K562 (cell line): ENCODE measurements around the gene KLHDC7B. TPM values are rescaled to one million over a fixed set of nuclear protein-coding genes. Genes with fewer than 3 reads are reported as not detected.

Source experiments
- ATAC-seq: fragments of 200-7000 bp; cut with Tn5 transposase; 3 replicates; pipeline ENCODE4 v1.9.1; 2020; ENCODE audit warnings: moderate library complexity
- BruUV-seq: library from RNA; stranded (reverse); fragments of 400-500 nt; replicated peaks from 2 replicates; lab custom pipeline; 2021; lab: Mats Ljungman, UMichigan
- CTCF ChIA-PET: fragments of 300-600 bp; formaldehyde crosslinking; extraction: SDS; loops from one replicate; lab custom pipeline; 2021; ENCODE audit warnings: low intra/inter-chr PET ratio; lab: Yijun Ruan, JAX
- POLR2A ChIA-PET: fragments of 300-600, 350-650 bp; sonication (Branson Sonifier 250); formaldehyde crosslinking; extraction: SDS; loops from one replicate; lab custom pipeline; 2021; ENCODE audit warnings: antibody characterized with exemption, inconsistent platforms; lab: Yijun Ruan, JAX
- DNase-seq, 4 experiments: peaks; one replicate each; pipeline versions ENCODE4 v3.0.0 to v3.0.0-alpha.2; 2011 to 2018; ENCODE audit warnings: low spot score in 3 of 4, mixed read lengths in 3 of 4; ENCODE audit errors: extremely low read depth in 1 of 4
- FAIRE-seq: peaks from 2 replicates; lab custom pipeline; 2011; peaks lifted over from hg19 to GRCh38; lab: Jason Lieb, UNC
- H2AFZ ChIP-seq: 2 replicates; pipeline ENCODE4 v1.6.0; 2011; ENCODE audit warnings: low read depth, low read length, control low read depth, inconsistent platforms
- H3K27ac ChIP-seq: fragments of 200-600 bp; 3 replicates; pipeline ENCODE4 v1.8.0; 2011; ENCODE audit warnings: low read depth, mild to moderate bottlenecking, control low read depth, inconsistent platforms, low read length, moderate library complexity, mixed read lengths; ENCODE audit errors: extremely low read depth
- H3K27me3 ChIP-seq, 2 experiments: fragments of 300-600 bp in 1 of 2; 2 replicates in 1 of 2; 3 replicates in 1 of 2; pipeline versions ENCODE4 v1.6.0 to v1.8.0; 2011; ENCODE audit warnings: inconsistent platforms in 2 of 2, low read length in 2 of 2, mild to moderate bottlenecking in 1 of 2, mixed read lengths in 1 of 2, moderate library complexity in 1 of 2; ENCODE audit not compliant: control insufficient read depth in 2 of 2, insufficient read depth in 2 of 2
- H3K36me3 ChIP-seq: fragments of 300-600 bp; 3 replicates; pipeline ENCODE4 v1.8.0; 2011; ENCODE audit warnings: mild to moderate bottlenecking, low read length, inconsistent platforms; ENCODE audit not compliant: control insufficient read depth, insufficient read depth
- H3K4me1 ChIP-seq, 2 experiments: fragments of 200-600 bp in 1 of 2; replicated peaks in 1 of 2; 2 replicates in 1 of 2; 3 replicates in 1 of 2; pipeline versions ENCODE4 v1.5.1 to v1.8.0; 2011; ENCODE audit warnings: inconsistent platforms in 2 of 2, low read length in 2 of 2, mild to moderate bottlenecking in 1 of 2, mixed read lengths in 1 of 2, moderate library complexity in 1 of 2; ENCODE audit not compliant: control insufficient read depth in 2 of 2, insufficient read depth in 2 of 2
- H3K4me2 ChIP-seq: 2 replicates; pipeline ENCODE4 v1.6.1; 2011; ENCODE audit warnings: low read length, control low read depth, inconsistent platforms, mixed read lengths; ENCODE audit not compliant: insufficient read depth
- H3K4me3 ChIP-seq: fragments of 200-600 bp; sonication (generic), shearing (Covaris generic); 2 replicates; pipeline ENCODE4 v1.5.1; 2016; ENCODE audit warnings: control low read depth, inconsistent platforms
- H3K79me2 ChIP-seq: fragments of 200-600 bp; 3 replicates; pipeline ENCODE4 v1.8.0; 2011; ENCODE audit warnings: low read length, inconsistent platforms; ENCODE audit not compliant: control insufficient read depth, insufficient read depth
- H3K9ac ChIP-seq, 2 experiments: 2 replicates each; pipeline versions ENCODE4 v1.6.0 to v1.6.1; 2011; ENCODE audit warnings: low read depth in 2 of 2, low read length in 2 of 2, control low read depth in 1 of 2, inconsistent platforms in 1 of 2, mild to moderate bottlenecking in 1 of 2, mixed read lengths in 1 of 2; ENCODE audit not compliant: insufficient read depth in 1 of 2
- H3K9me1 ChIP-seq: one replicate; pipeline ENCODE4 v1.6.0; 2011; ENCODE audit warnings: inconsistent platforms, mild to moderate bottlenecking, low read length, moderate library complexity; ENCODE audit not compliant: control insufficient read depth, insufficient read depth
- H3K9me3 ChIP-seq: replicated peaks from 2 replicates; pipeline ENCODE4 v1.5.1; 2011; ENCODE audit warnings: low read depth, low read length, inconsistent platforms; ENCODE audit not compliant: control insufficient read depth, insufficient read depth
- H4K20me1 ChIP-seq: replicated peaks from 2 replicates; pipeline ENCODE4 v1.6.1; 2011; ENCODE audit warnings: low read length, inconsistent platforms, mixed read lengths; ENCODE audit not compliant: control insufficient read depth, insufficient read depth
- TBP ChIP-seq: optimal IDR thresholded peaks from 2 replicates; pipeline ENCODE3; 2011; ENCODE audit warnings: low read depth, low read length, improper control_type of control experiment
- whole genome bisulfite sequencing: fragments of 100-300 bp; shearing (Covaris generic); methylation state at CpG from one replicate; pipeline ENCODE4 v1.1.6; 2016; ENCODE audit warnings: low coverage, mixed read lengths; ENCODE audit not compliant: insufficient coverage; ENCODE audit errors: missing lambda C conversion rate; 5-methylcytosine and 5-hydroxymethylcytosine counted together
- in situ Hi-C: fragments of 300-500 bp; cut with MboI; formaldehyde crosslinking; loops from 4 replicates; pipeline ENCODE4 v1.15.0; 2018; ENCODE audit warnings: inconsistent platforms, mixed read lengths
- intact Hi-C: fragments of 100-400 bp; cut with micrococcal nuclease; formaldehyde crosslinking; loops from 2 replicates; pipeline ENCODE4 v1.14.2; 2022
- polyA plus RNA-seq, 8 experiments: library from polyadenylated mRNA; depleted of rRNA in 4 of 8; stranded (reverse) in 5 of 8; unstranded in 3 of 8; fragments of >200 nt; fragmentation: Nextera tagmentation in 2 of 8; fragmentation: Illumina TruSeq in 1 of 8; extraction: Ambion mirVana in 2 of 8; extraction: Trizol in 1 of 8; gene quantifications; 2 replicates each; pipeline versions ENCODE4 v1.2.1 to v1.2.3, GENCODE V29; 2011 to 2014; ENCODE audit warnings: inconsistent platforms in 1 of 8, missing spikeins in 1 of 8
- total RNA-seq, 7 experiments: library from RNA; depleted of rRNA in 6 of 7; stranded (reverse); fragments of >200 nt in 6 of 7; fragmentation: Illumina TruSeq in 2 of 7; extraction: Trizol in 2 of 7; gene quantifications; 2 replicates each; pipeline versions ENCODE4 v1.2.1 to v1.2.3, GENCODE V29; 2011 to 2021; ENCODE audit warnings: low replicate concordance in 1 of 7
- TF ChIP-seq, protein P1 (sequence below): sonication (generic); formaldehyde crosslinking; IDR thresholded peaks from 2 replicates; pipeline ENCODE4 v1.8.0; 2022; ENCODE audit warnings: missing genetic modification reagents, mild to moderate bottlenecking, borderline replicate concordance

The KLHDC7B gene
- total and polyA plus RNA-seq, 9 of the 15 experiments (the other 6 are each of a cell fraction or from before 2014, with no cell fraction given) = 0.04 to 0.22 (median 0.05) TPM; not detected in 4

DNA sequence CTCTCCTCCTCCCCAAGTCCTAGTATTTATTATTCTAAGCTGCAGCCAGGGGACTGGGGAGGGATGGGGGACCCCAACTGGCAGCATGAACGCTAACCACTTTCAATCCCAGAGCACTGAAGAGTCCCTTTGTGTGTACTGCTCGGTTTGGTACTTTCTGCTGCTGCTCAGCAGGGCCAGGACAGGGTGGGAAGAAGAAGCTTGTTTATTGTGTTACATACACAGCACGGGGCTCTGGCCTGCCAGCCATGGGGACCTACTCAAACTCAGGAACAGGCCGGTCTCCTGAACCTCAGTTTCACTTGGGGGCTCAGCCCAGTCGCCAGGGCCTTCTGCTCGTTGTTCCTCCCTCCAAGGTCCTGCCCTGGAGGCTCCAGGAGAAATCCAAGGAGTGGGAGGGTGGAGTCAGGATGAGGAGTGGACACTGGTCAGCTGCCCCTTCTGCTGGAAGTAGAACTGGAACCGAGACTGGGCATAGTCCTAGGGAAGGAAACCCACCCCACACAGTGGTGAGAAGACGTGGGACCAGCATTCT lies 33.1 kb downstream of the KLHDC7B start:
- Histone ChIP-seq H3K9me1 (no peaks in the 10 kb centered on the region), H2AFZ (no peak overlapping the region), H3K27me3 (no peaks in the 10 kb centered on the region), H3K4me2 (no peak overlapping the region)
- no peak for DNase-seq
- POLR2A ChIA-PET = interaction anchor here (0.6 to 2.0 kb wide), 4 partner anchors 13 to 145 kb away, joined by 3 to 4 read pairs (median 3); partner anchors contain the start of gene SYCE3
- no peak for TF ChIP-seq TBP
- TF ChIP-seq, protein P1, sequence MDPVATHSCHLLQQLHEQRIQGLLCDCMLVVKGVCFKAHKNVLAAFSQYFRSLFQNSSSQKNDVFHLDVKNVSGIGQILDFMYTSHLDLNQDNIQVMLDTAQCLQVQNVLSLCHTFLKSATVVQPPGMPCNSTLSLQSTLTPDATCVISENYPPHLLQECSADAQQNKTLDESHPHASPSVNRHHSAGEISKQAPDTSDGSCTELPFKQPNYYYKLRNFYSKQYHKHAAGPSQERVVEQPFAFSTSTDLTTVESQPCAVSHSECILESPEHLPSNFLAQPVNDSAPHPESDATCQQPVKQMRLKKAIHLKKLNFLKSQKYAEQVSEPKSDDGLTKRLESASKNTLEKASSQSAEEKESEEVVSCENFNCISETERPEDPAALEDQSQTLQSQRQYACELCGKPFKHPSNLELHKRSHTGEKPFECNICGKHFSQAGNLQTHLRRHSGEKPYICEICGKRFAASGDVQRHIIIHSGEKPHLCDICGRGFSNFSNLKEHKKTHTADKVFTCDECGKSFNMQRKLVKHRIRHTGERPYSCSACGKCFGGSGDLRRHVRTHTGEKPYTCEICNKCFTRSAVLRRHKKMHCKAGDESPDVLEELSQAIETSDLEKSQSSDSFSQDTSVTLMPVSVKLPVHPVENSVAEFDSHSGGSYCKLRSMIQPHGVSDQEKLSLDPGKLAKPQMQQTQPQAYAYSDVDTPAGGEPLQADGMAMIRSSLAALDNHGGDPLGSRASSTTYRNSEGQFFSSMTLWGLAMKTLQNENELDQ (CRISPR knock-in tag) = no peak
- TF ChIP-seq, all 486 proteins: peak for 0
- Histone ChIP-seq H4K20me1 (no peaks in the 10 kb centered on the region), H3K27ac (no peak overlapping the region), H3K9me3 (no peaks in the 10 kb centered on the region), H3K4me3 (no peak overlapping the region), H3K36me3 (no peaks in the 10 kb centered on the region; the same call in 2 of the 3 replicates), H3K4me1 (peaks cover 7 to 31% of the 10 kb centered on the region in 2 experiments; a peak in 3 of 5 replicates), H3K79me2 (peaks cover 6% of the 10 kb centered on the region; the same call in 2 of the 3 replicates), H3K9ac (no peak overlapping the region; a peak in 1 of 4 replicates)
- FAIRE-seq = no peak
- in situ Hi-C loops = loop anchor here (5.0 kb wide), 1 partner anchor 33 kb away; no protein-coding TSS in a partner anchor
- intact Hi-C loops = no loop called here
- 75% methylated on average over 5 of the region's 8 CpGs for WGBS
- CTCF ChIA-PET = no interaction called here
- ATAC-seq = no peak
- BruUV-seq = no TSS peak
